HCT116 (cell line): ENCODE results near the gene PXDN. TPM values are rescaled to one million over a fixed set of nuclear protein-coding genes. Genes with fewer than 3 reads are reported as not detected.

Source experiments
- ATAC-seq: fragments of 200-7000 bp; cut with Tn5 transposase; 2 replicates; pipeline ENCODE4 v1.9.1; 2020; ENCODE audit warnings: mild to moderate bottlenecking, moderate library complexity
- BruUV-seq: library from RNA; stranded (reverse); fragments of 400-500 nt; replicated peaks from 2 replicates; lab custom pipeline; 2021; lab: Mats Ljungman, UMichigan
- CTCF ChIA-PET: fragments of 300-600 bp; sonication (Branson Sonifier 250); formaldehyde crosslinking; loops from one replicate; lab custom pipeline; 2021; ENCODE audit warnings: antibody characterized with exemption; lab: Charles Lee
- POLR2A ChIA-PET: fragments of 300-600, 350-600 bp; sonication (Branson Sonifier 250); formaldehyde crosslinking; loops from one replicate; lab custom pipeline; 2021; ENCODE audit warnings: antibody characterized with exemption; lab: Charles Lee
- RAD21 ChIA-PET, 2 experiments: fragments of 300-600 bp; sonication (Branson Sonifier 250); formaldehyde crosslinking; loops; one replicate each; lab custom pipeline; 2023; ENCODE audit warnings: low total read pairs in 2 of 2; ENCODE audit not compliant: uncharacterized antibody in 2 of 2, unreplicated experiment in 2 of 2, low non-redundant PET in 1 of 2; lab: Charles Lee
- DNase-seq: peaks from one replicate; pipeline ENCODE4 v3.0.0-alpha.2; 2010; ENCODE audit warnings: low read depth, low spot score
- H2AFZ ChIP-seq: fragments of 200-600 bp; shearing (Covaris generic), sonication (generic); 2 replicates; pipeline ENCODE4 v1.6.1; 2017; ENCODE audit warnings: low read depth, mixed run types, mixed read lengths, antibody characterized with exemption, low read length; ENCODE audit not compliant: poor library complexity, severe bottlenecking
- H3K27ac ChIP-seq: 2 replicates; pipeline ENCODE4 v1.5.1; 2012; ENCODE audit warnings: low read depth, low read length
- H3K27me3 ChIP-seq: fragments of 200-600 bp; sonication (generic); 2 replicates; pipeline ENCODE4 v1.6.1; 2016; ENCODE audit warnings: mixed run types, low read length, mixed read lengths; ENCODE audit not compliant: insufficient read depth
- H3K36me3 ChIP-seq, 2 experiments: fragments of 200-500 bp in 1 of 2; fragments of 200-600 bp in 1 of 2; sonication (Bioruptor generic) in 1 of 2; sonication (generic) in 1 of 2; 2 replicates each; pipeline versions ENCODE4 v1.5.1 to v1.6.1; 2014 to 2016; ENCODE audit warnings: low read length in 2 of 2, inconsistent platforms in 1 of 2, mixed read lengths in 1 of 2, mixed run types in 1 of 2; ENCODE audit not compliant: insufficient read depth in 2 of 2, control insufficient read depth in 1 of 2
- H3K4me1 ChIP-seq, 2 experiments: fragments of 200-600 bp in 1 of 2; sonication (generic) in 1 of 2; 2 replicates each; pipeline versions ENCODE4 v1.5.1 to v1.6.1; 2012 to 2017; ENCODE audit warnings: low read length in 2 of 2, inconsistent platforms in 1 of 2, mild to moderate bottlenecking in 1 of 2, mixed read lengths in 1 of 2, mixed run types in 1 of 2, moderate library complexity in 1 of 2; ENCODE audit not compliant: insufficient read depth in 2 of 2, control insufficient read depth in 1 of 2
- H3K4me2 ChIP-seq: fragments of 200-600 bp; sonication (generic); 2 replicates; pipeline ENCODE4 v1.6.1; 2017; ENCODE audit warnings: mixed run types, low read length, mixed read lengths
- H3K4me3 ChIP-seq, 2 experiments: fragments of 200-600 bp in 1 of 2; sonication (generic) in 1 of 2; replicated peaks in 1 of 2; 2 replicates each; pipeline ENCODE4 v1.5.1; 2011 to 2016; ENCODE audit warnings: low read length in 2 of 2, control low read depth in 1 of 2, low read depth in 1 of 2, mild to moderate bottlenecking in 1 of 2, mixed read lengths in 1 of 2, mixed run types in 1 of 2
- H3K79me2 ChIP-seq: fragments of 200-600 bp; sonication (generic); 2 replicates; pipeline ENCODE4 v1.6.1; 2017; ENCODE audit warnings: mild to moderate bottlenecking, mixed run types, low read length, moderate library complexity, mixed read lengths; ENCODE audit not compliant: insufficient read depth
- H3K9ac ChIP-seq: fragments of 200-600 bp; sonication (generic); 2 replicates; pipeline ENCODE4 v1.6.1; 2016; ENCODE audit warnings: low read length, mixed read lengths
- H3K9me2 ChIP-seq: fragments of 200-600 bp; sonication (generic), shearing (Covaris generic); 2 replicates; pipeline ENCODE4 v1.6.1; 2017; ENCODE audit warnings: mixed run types, mild to moderate bottlenecking, moderate library complexity; ENCODE audit not compliant: insufficient read depth
- H3K9me3 ChIP-seq, 2 experiments: fragments of 200-500 bp in 1 of 2; fragments of 200-600 bp in 1 of 2; sonication (Bioruptor generic) in 1 of 2; sonication (generic) in 1 of 2; 2 replicates each; pipeline ENCODE4 v1.6.1; 2014 to 2017; ENCODE audit warnings: low read length in 2 of 2, mixed read lengths in 2 of 2, inconsistent platforms in 1 of 2, low read depth in 1 of 2, mild to moderate bottlenecking in 1 of 2, mixed run types in 1 of 2, moderate library complexity in 1 of 2; ENCODE audit not compliant: control insufficient read depth in 1 of 2, insufficient read depth in 1 of 2
- H4K20me1 ChIP-seq: fragments of 200-600 bp; sonication (generic), shearing (Covaris generic); 2 replicates; pipeline ENCODE4 v1.6.1; 2017; ENCODE audit warnings: mixed run types, mild to moderate bottlenecking, moderate library complexity; ENCODE audit not compliant: insufficient read depth
- CBX3 ChIP-seq: IDR thresholded peaks from 2 replicates; pipeline ENCODE4 v1.6.1; 2012; ENCODE audit warnings: low read depth
- CEBPB ChIP-seq: IDR thresholded peaks from 2 replicates; pipeline ENCODE4 v1.6.1; 2012; ENCODE audit warnings: low read depth
- EGR1 ChIP-seq: IDR thresholded peaks from 2 replicates; pipeline ENCODE4 v1.6.1; 2012; ENCODE audit warnings: low read depth
- ELF1 ChIP-seq: IDR thresholded peaks from 2 replicates; pipeline ENCODE4 v1.6.1; 2012; ENCODE audit warnings: low read depth, borderline replicate concordance
- EZH2 ChIP-seq: fragments of 200-600 bp; sonication (generic); IDR thresholded peaks from 2 replicates; pipeline ENCODE4 v1.6.1; 2017; ENCODE audit warnings: antibody characterized with exemption, mixed run types
- JUND ChIP-seq: IDR thresholded peaks from 2 replicates; pipeline ENCODE4 v1.6.1; 2012
- SRF ChIP-seq: IDR thresholded peaks from 2 replicates; pipeline ENCODE4 v1.6.1; 2012; ENCODE audit warnings: low read depth
- TCF7L2 ChIP-seq: IDR thresholded peaks from 2 replicates; pipeline ENCODE4 v1.7.0; 2011; ENCODE audit warnings: borderline replicate concordance, inconsistent platforms; ENCODE audit not compliant: insufficient read depth, insufficient read length; ENCODE audit errors: extremely low read depth
- YY1 ChIP-seq: IDR thresholded peaks from 2 replicates; pipeline ENCODE4 v1.6.1; 2011; ENCODE audit warnings: low read length, low read depth, moderate library complexity, mild to moderate bottlenecking; ENCODE audit not compliant: insufficient replicate concordance; ENCODE audit errors: extremely low read depth
- ZFX ChIP-seq: fragments of 450-650 bp; IDR thresholded peaks from 2 replicates; pipeline ENCODE4 v1.6.1; 2017
- intact Hi-C: fragments of 100-400 bp; cut with micrococcal nuclease; formaldehyde crosslinking; loops from 2 replicates; pipeline ENCODE4 v1.10.0; 2022
- total RNA-seq: library from RNA; stranded (reverse); gene quantifications from one replicate; pipeline ENCODE4 v1.2.1, GENCODE V29; 2021; ENCODE audit not compliant: unreplicated experiment
- TF ChIP-seq, protein P1 (sequence below): IDR thresholded peaks from 2 replicates; pipeline ENCODE4 v1.6.1; 2012; ENCODE audit warnings: low read depth
- TF ChIP-seq, protein P2 (sequence below): IDR thresholded peaks from 2 replicates; pipeline ENCODE4 v1.6.1; 2011; ENCODE audit warnings: mild to moderate bottlenecking, low read length, moderate library complexity; ENCODE audit not compliant: insufficient replicate concordance; ENCODE audit errors: extremely low read depth

The PXDN gene
- total RNA-seq, 1 experiment from 2014 or later: 10.7 TPM

DNA sequence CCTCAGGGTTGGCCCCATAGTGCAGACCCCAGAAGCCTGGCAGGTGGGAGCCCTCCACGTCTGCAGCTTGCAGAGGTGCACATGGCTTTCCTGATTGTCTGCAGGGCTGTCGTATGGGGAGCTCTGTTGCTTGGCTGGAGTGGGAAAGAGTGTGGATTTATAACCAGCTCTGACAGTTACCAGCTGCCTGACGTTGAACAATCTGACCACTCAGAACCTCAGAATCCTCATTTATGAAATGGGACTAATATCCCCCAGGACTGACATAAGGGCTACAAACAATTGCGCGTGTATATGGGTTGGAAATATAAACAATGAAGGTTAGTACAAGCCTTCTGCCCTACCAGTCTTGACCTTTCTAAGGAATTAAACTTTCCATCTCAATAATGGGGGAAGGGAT, 13.9 kb upstream of the PXDN start:
- DNase-seq: no peak
- intact Hi-C loops: no loop called here
- Histone ChIP-seq H3K4me2 (no peak overlapping the region), H3K79me2 (no peaks in the 10 kb centered on the region), H3K27ac (no peak overlapping the region), H3K27me3 (no peaks in the 10 kb centered on the region), H3K4me1 (no peaks in the 10 kb centered on the region), H3K36me3 (no peaks in the 10 kb centered on the region), H3K9me3 (no peaks in the 10 kb centered on the region), H4K20me1 (no peaks in the 10 kb centered on the region), H3K9me2 (no peaks in the 10 kb centered on the region), H3K4me3 (no peak overlapping the region), H3K9ac (no peak overlapping the region), H2AFZ (no peak overlapping the region)
- CTCF ChIA-PET: interaction anchor here (0.8 kb wide), 1 partner anchor 11 kb away, joined by 5 read pairs; no protein-coding TSS in a partner anchor
- POLR2A ChIA-PET: no interaction called here
- no TSS peak for BruUV-seq
- ATAC-seq: no peak
- RAD21 ChIA-PET: no interaction called here
- TF ChIP-seq TCF7L2: no peak
- TF ChIP-seq, protein P1, sequence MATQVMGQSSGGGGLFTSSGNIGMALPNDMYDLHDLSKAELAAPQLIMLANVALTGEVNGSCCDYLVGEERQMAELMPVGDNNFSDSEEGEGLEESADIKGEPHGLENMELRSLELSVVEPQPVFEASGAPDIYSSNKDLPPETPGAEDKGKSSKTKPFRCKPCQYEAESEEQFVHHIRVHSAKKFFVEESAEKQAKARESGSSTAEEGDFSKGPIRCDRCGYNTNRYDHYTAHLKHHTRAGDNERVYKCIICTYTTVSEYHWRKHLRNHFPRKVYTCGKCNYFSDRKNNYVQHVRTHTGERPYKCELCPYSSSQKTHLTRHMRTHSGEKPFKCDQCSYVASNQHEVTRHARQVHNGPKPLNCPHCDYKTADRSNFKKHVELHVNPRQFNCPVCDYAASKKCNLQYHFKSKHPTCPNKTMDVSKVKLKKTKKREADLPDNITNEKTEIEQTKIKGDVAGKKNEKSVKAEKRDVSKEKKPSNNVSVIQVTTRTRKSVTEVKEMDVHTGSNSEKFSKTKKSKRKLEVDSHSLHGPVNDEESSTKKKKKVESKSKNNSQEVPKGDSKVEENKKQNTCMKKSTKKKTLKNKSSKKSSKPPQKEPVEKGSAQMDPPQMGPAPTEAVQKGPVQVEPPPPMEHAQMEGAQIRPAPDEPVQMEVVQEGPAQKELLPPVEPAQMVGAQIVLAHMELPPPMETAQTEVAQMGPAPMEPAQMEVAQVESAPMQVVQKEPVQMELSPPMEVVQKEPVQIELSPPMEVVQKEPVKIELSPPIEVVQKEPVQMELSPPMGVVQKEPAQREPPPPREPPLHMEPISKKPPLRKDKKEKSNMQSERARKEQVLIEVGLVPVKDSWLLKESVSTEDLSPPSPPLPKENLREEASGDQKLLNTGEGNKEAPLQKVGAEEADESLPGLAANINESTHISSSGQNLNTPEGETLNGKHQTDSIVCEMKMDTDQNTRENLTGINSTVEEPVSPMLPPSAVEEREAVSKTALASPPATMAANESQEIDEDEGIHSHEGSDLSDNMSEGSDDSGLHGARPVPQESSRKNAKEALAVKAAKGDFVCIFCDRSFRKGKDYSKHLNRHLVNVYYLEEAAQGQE: no peak
- TF ChIP-seq EGR1: no peak
- TF ChIP-seq EZH2: no peak
- TF ChIP-seq YY1: no peak
- no peak for TF ChIP-seq SRF
- no peak for TF ChIP-seq ZFX
- no peak for TF ChIP-seq JUND
- no peak for TF ChIP-seq ELF1
- TF ChIP-seq, protein P2, sequence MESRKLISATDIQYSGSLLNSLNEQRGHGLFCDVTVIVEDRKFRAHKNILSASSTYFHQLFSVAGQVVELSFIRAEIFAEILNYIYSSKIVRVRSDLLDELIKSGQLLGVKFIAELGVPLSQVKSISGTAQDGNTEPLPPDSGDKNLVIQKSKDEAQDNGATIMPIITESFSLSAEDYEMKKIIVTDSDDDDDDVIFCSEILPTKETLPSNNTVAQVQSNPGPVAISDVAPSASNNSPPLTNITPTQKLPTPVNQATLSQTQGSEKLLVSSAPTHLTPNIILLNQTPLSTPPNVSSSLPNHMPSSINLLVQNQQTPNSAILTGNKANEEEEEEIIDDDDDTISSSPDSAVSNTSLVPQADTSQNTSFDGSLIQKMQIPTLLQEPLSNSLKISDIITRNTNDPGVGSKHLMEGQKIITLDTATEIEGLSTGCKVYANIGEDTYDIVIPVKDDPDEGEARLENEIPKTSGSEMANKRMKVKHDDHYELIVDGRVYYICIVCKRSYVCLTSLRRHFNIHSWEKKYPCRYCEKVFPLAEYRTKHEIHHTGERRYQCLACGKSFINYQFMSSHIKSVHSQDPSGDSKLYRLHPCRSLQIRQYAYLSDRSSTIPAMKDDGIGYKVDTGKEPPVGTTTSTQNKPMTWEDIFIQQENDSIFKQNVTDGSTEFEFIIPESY: no peak
- no peak for TF ChIP-seq CEBPB
- no peak for TF ChIP-seq CBX3
